CD4-positive, CD25-positive, alpha-beta regulatory T cell (primary cell): ENCODE measurements around the gene CD160. TPM values are rescaled to one million over a fixed set of nuclear protein-coding genes. Genes with fewer than 3 reads are reported as not detected.

Experiments
- ATAC-seq, 2 donors: fragments of 150-1000 bp; cut with Tn5 transposase; one replicate each; pipeline ENCODE4 v1.10.0; 2021; ENCODE audit warnings: low read depth in 2 of 2, moderate number of reproducible peaks in 2 of 2, moderate library complexity in 1 of 2
- DNase-seq, 3 donors: peaks; one replicate each; pipeline versions ENCODE4 v3.0.0 to v3.0.0-alpha.2; 2012 to 2022; ENCODE audit warnings: mixed read lengths in 1 of 3
- H3K27ac ChIP-seq: one replicate; pipeline ENCODE4 v1.7.0; 2013; ENCODE audit warnings: mild to moderate bottlenecking, low read length; ENCODE audit not compliant: insufficient read depth, poor library complexity, severe bottlenecking
- H3K27me3 ChIP-seq: one replicate; pipeline ENCODE4 v1.7.0; 2013; ENCODE audit warnings: low read length; ENCODE audit not compliant: control insufficient read depth, insufficient read depth
- H3K36me3 ChIP-seq: one replicate; pipeline ENCODE4 v1.7.0; 2013; ENCODE audit warnings: mild to moderate bottlenecking, low read length, moderate library complexity; ENCODE audit not compliant: control insufficient read depth, insufficient read depth
- H3K4me1 ChIP-seq: 2 replicates; pipeline ENCODE4 v1.7.0; 2013; ENCODE audit warnings: mild to moderate bottlenecking, low read length; ENCODE audit not compliant: insufficient read depth, control insufficient read depth, poor library complexity, severe bottlenecking
- H3K4me3 ChIP-seq: one replicate; pipeline ENCODE4 v1.7.0; 2013; ENCODE audit warnings: low read depth, mild to moderate bottlenecking, low read length, moderate library complexity
- H3K9me3 ChIP-seq, 2 experiments: 1 replicate in 1 of 2; 2 replicates in 1 of 2; pipeline ENCODE4 v1.7.0; 2013; ENCODE audit warnings: low read length in 2 of 2, mild to moderate bottlenecking in 1 of 2, moderate library complexity in 1 of 2; ENCODE audit not compliant: control insufficient read depth in 2 of 2
- H3K27ac Mint-ChIP-seq, 3 donors: one replicate each; pipeline ENCODE4 v1.8.0; 2020 to 2022; ENCODE audit warnings: mild to moderate bottlenecking in 3 of 3, mixed read lengths in 3 of 3, moderate library complexity in 2 of 3
- H3K27me3 Mint-ChIP-seq: one replicate; pipeline ENCODE4 v1.8.0; 2022; ENCODE audit warnings: mild to moderate bottlenecking, mixed read lengths
- H3K36me3 Mint-ChIP-seq: one replicate; pipeline ENCODE4 v1.8.0; 2020; ENCODE audit warnings: mixed read lengths
- H3K4me1 Mint-ChIP-seq, 4 donors: one replicate each; pipeline ENCODE4 v1.8.0; 2020 to 2022; ENCODE audit warnings: mixed read lengths in 4 of 4, mild to moderate bottlenecking in 1 of 4
- H3K4me3 Mint-ChIP-seq, 4 donors: one replicate each; pipeline ENCODE4 v1.8.0; 2020 to 2022; ENCODE audit warnings: mild to moderate bottlenecking in 4 of 4, mixed read lengths in 4 of 4, moderate library complexity in 3 of 4
- H3K9me3 Mint-ChIP-seq, 7 donors: one replicate each; pipeline ENCODE4 v1.8.0; 2020 to 2022; ENCODE audit warnings: mixed read lengths in 7 of 7, mild to moderate bottlenecking in 3 of 7, moderate library complexity in 2 of 7
- polyA plus RNA-seq, 4 donors: library from polyadenylated mRNA; unstranded; fragments of 300-500 nt; fragmentation: Illumina TruSeq; gene quantifications; one replicate each; pipeline ENCODE4 v1.2.3, GENCODE V29; 2021
- total RNA-seq: library from RNA; stranded (reverse); gene quantifications from one replicate; pipeline ENCODE4 v1.2.3, GENCODE V29; 2022

Gene CD160
- total and polyA plus RNA-seq, 5 donors from 2014 or later, result 0.19 to 0.28 (median 0.21) TPM; not detected in 2

DNA sequence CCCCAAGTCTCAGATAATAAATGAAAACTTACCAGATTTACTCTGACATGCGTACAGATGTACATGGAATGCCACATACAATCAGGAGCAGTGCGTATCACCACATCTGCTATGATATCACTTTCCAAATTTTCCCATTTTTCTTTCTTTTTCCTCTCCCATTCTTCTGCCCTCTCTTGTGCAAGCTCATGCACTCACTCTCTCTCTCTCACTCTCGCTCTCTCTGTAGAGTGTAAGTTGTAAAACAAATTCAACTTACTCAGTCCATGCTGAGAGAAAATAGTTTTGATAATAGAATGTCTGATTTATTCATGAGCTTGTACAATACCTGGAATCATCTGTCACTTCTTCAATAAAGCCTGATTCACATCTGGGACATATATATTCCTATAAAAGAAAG is 69.3 kb downstream of the CD160 start:
- Mint-ChIP-seq H3K36me3 (peaks cover 33% of the 10 kb centered on the region), H3K4me3 (no peak overlapping the region), H3K27me3 (no peaks in the 10 kb centered on the region)

More for the DNA sequence above, 69.3 kb downstream of the CD160 start:
- Histone ChIP-seq H3K27me3 (no peaks in the 10 kb centered on the region), H3K9me3 (no peaks in the 10 kb centered on the region), H3K27ac (no peak overlapping the region), H3K4me3 (no peak overlapping the region), H3K4me1 (no peaks in the 10 kb centered on the region), H3K36me3 (peaks cover 16% of the 10 kb centered on the region)
- ATAC-seq, result no peak
- Mint-ChIP-seq H3K4me1 (peaks cover 23 to 34% (median 29%) of the 10 kb centered on the region in 4 donors), H3K27ac (no peak overlapping the region), H3K9me3 (no peaks in the 10 kb centered on the region)
- DNase-seq, result no peak

Other genes with a start within 250 kb of the CD160 start
- 39.0 TPM for gene GPR89A, start 111.5 kb upstream of the CD160 start, total RNA-seq
- gene GPR89A, start 111.5 kb upstream of the CD160 start, polyA plus RNA-seq, result 10 to 100 TPM; 21.9 to 31.3 (median 24.7) TPM
- not detected for gene PDZK1, start 12.1 kb upstream of the CD160 start, total RNA-seq
- under 1 TPM in 2 of 4 donors, not detected in 2; 0.15 to 0.16 TPM for gene PDZK1, start 12.1 kb upstream of the CD160 start, polyA plus RNA-seq
- gene RNF115, start 104.6 kb downstream of the CD160 start, total RNA-seq, result 17.3 TPM
- gene RNF115, start 104.6 kb downstream of the CD160 start, polyA plus RNA-seq, result 1 to 10 TPM; 4.1 to 7.6 (median 6.0) TPM
- 30.3 TPM for gene POLR3C, start 104.7 kb downstream of the CD160 start, total RNA-seq
- gene POLR3C, start 104.7 kb downstream of the CD160 start, polyA plus RNA-seq, result 10 to 100 TPM; 45.1 to 52.2 (median 48.0) TPM
- gene NUDT17, start 126.1 kb downstream of the CD160 start, total RNA-seq, result 3.5 TPM
- gene NUDT17, start 126.1 kb downstream of the CD160 start, polyA plus RNA-seq, result 1 to 10 TPM; 1.6 to 4.8 (median 2.8) TPM
- gene PIAS3, start 139.6 kb downstream of the CD160 start, total RNA-seq, result 21.9 TPM
- gene PIAS3, start 139.6 kb downstream of the CD160 start, polyA plus RNA-seq, result 10 to 100 TPM in 3 of 4 donors, 1 to 10 TPM in 1; 8.8 to 16.3 (median 11.8) TPM
- 0.17 TPM for gene ANKRD35, start 166.4 kb downstream of the CD160 start, total RNA-seq
- under 1 TPM; 0.24 to 0.45 (median 0.29) TPM for gene ANKRD35, start 166.4 kb downstream of the CD160 start, polyA plus RNA-seq
- gene ITGA10, start 190.6 kb downstream of the CD160 start, total RNA-seq, result 1.1 TPM
- gene ITGA10, start 190.6 kb downstream of the CD160 start, polyA plus RNA-seq, result under 1 TPM in 2 of 4 donors, not detected in 2; 0.21 to 0.23 TPM
- 14.2 TPM for gene PEX11B, start 199.2 kb downstream of the CD160 start, total RNA-seq
- gene PEX11B, start 199.2 kb downstream of the CD160 start, polyA plus RNA-seq, result 10 to 100 TPM; 50.4 to 71.8 (median 64.5) TPM
- 143 TPM for gene RBM8A, start 208.0 kb downstream of the CD160 start, total RNA-seq
- 100 to 1,000 TPM; 143 to 176 (median 154) TPM for gene RBM8A, start 208.0 kb downstream of the CD160 start, polyA plus RNA-seq
- gene LIX1L, start 238.5 kb downstream of the CD160 start, total RNA-seq, result 36.2 TPM
- gene LIX1L, start 238.5 kb downstream of the CD160 start, polyA plus RNA-seq, result 10 to 100 TPM; 21.7 to 26.9 (median 25.9) TPM
- gene ANKRD34A, start 245.1 kb downstream of the CD160 start, total RNA-seq, result 1.6 TPM
- under 1 TPM; 0.07 to 0.45 (median 0.31) TPM for gene ANKRD34A, start 245.1 kb downstream of the CD160 start, polyA plus RNA-seq
- 30.8 TPM for gene POLR3GL, start 245.2 kb downstream of the CD160 start, total RNA-seq
- 100 to 1,000 TPM; 103 to 129 (median 109) TPM for gene POLR3GL, start 245.2 kb downstream of the CD160 start, polyA plus RNA-seq